GM15510 (cell line): Measurements from ENCODE around the gene TNFAIP3.

Source experiments
- POLR2A ChIP-seq: IDR thresholded peaks from 3 replicates; pipeline ENCODE4 v1.6.1; 2011; ENCODE audit warnings: borderline replicate concordance; ENCODE audit not compliant: insufficient read length; ENCODE audit errors: extremely low read depth

The TNFAIP3 gene

DNA sequence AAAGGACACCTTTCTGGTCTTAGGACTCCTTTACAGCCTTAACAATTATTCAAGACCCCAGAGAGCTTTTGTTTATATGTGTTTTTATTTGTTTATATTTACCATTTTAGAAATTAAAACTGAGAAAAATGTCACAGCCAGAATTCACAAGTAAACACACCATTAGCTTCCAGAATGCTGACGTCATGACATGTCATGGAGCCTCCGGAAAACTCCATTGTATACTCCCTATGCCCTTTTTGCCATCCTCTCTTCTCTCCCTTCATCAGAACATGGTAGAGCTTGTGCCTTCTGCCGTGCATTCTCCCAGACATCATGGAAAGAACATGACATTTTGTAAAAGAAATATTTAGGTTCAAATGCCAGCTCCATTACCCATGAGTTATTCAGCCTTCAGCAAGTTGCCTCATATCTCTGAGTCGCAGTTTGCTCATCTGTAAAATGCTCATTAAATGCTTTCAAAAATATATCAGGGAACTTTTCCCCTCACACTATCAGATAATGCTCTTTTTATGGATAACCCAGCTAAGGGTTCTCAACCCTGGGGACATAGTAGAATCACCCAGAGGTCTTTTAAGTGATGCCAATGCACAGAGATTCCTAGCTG is 27.8 kb downstream of the TNFAIP3 start:
- TF ChIP-seq POLR2A: no peak

DNA sequence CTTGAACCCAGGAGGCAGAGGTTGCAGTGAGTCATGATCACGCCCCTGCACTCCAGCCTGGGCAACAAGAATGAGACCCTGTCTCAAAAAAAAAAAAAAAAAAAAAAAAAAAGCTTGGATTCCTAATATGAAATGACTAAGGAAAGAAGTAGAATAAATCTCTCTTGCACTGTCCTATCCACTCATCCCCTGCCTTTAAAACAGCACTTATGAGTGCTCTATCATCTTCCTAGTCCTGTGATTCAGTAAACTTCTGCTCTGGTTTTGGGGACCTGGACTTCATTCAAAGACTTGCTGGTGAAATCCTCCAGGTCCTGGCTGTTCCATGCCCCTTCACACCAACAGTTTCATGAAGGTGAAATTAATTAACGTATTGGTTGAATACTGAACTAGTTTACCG is 29.6 kb downstream of the TNFAIP3 start:
- no peak for TF ChIP-seq POLR2A

DNA sequence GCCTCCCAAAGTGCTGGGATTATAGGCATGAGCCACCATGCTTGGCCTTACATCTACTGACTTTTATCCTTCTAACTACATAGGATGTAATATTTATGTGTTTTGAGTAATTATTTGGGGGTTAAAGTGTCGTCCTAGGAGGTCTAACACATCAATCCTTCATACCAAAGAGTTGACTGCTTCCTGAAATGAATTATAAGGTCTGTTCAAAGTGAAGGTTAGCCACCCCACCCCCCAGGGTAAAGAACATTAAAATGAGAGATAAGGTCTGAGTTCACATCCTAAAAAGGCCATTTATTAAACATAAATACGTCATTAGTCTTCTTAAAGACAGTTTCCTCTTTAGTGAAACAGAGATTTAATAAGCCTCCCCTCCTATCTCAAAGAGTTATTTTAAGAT is 33.8 kb downstream of the TNFAIP3 start:
- no peak for TF ChIP-seq POLR2A

DNA sequence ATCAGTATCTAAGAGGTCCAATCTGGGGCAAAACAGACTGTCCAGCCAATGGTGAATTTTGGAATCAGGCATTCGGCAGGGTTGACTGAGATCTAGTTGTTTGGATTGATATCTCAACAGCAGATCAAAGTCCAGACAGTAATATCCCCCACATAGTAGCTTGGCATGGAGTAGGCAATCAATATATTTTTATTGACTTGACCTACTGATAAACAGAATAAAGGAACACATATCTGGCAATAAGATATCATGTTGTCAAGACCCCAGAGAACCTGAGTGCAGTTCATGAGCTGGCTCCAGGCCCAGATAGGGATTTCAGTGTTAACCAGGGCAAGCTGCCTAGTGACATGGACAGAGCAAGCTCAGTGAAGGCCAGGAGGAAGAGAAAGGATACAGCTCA is 34.4 kb downstream of the TNFAIP3 start:
- no peak for TF ChIP-seq POLR2A

DNA sequence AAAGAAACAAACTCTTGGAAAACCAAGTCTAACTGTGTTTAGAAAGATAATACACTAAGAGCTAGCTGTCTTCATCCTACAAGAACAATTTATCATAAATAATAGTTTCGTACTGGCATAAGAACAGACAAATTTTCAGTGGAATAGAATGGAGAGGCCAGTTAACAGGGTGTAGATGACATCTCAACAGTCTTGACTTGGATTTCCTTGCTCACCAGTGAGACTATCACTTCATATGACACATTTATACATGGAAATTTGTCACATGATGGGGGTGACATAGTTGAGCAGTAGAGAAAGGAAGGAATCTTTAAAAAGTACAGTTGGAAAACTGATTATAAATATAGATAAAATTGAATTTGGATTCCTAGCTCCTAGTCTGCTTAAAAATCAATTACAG is 35.6 kb downstream of the TNFAIP3 start:
- no peak for TF ChIP-seq POLR2A

DNA sequence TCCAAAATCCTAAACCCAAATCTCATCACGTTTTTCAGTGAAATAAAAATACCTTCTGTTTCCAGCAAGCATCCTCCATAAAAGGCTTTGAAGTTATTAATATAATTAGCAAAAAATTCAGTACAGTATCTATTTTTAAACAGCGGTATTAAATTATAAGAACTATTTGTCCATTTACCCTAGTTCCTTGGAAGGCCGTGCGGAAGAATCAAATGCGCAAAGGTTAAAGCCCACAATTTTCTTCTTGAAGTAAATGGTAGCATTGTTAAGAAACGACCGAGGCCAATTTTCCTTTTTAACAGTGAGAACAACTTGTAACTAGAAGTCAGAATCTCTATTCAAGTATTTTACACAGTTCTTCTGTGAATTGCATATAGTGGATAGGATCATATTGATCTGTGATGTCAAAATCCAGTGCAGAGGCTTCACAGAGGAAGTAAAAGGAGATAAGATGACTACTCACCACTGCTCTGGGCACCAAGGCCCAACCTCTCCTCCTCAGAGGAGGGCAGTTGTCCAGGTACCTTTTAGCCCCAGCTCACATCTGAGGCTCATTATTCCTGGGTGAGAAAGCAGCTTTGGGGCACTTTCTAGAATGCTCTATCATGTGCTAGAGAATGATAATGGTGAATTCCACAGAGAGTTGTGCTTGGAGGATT is 36.3 kb downstream of the TNFAIP3 start:
- no peak for TF ChIP-seq POLR2A

DNA sequence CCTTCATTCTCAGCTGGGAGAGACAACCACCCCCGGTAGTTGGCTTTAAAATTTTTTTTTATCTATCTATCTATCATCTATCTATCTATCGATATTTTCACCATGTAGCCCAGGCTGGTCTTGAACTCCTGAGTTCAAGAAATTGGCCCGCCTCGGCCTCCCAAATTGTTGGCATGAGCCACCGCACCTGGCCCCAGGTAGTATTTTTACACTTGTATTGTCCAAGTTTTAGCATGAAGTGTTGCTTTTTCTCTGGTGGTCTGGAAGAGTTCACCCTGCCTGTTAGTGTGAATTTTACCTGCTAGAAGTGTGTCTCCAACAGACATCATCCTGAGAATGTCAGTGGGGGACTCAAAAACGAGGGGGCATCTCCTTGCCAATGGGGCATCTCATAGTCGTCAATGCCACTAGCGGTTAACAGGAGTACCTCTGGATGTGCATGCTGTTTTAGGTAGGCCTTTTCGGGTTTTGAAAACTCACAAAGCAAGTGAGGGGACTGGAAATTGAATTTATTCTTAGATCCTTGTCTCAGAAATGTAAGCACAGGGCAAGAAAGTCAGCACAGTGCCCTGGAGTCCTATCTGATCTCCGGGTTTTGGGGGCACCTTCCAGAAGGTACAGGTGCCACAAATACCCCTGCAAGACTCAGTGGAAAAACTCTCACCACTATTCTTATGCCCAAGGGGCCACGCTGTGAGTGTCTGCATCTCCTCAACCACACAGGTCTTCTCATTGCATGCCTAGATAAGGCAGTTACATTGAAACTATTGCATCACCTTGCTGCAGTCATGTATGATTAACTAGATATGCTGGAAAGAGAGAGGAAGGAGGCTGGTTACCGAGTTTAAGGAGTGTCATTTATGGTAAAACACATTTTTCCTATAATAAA is 37.1 kb downstream of the TNFAIP3 start:
- TF ChIP-seq POLR2A: peak; percentile 39

DNA sequence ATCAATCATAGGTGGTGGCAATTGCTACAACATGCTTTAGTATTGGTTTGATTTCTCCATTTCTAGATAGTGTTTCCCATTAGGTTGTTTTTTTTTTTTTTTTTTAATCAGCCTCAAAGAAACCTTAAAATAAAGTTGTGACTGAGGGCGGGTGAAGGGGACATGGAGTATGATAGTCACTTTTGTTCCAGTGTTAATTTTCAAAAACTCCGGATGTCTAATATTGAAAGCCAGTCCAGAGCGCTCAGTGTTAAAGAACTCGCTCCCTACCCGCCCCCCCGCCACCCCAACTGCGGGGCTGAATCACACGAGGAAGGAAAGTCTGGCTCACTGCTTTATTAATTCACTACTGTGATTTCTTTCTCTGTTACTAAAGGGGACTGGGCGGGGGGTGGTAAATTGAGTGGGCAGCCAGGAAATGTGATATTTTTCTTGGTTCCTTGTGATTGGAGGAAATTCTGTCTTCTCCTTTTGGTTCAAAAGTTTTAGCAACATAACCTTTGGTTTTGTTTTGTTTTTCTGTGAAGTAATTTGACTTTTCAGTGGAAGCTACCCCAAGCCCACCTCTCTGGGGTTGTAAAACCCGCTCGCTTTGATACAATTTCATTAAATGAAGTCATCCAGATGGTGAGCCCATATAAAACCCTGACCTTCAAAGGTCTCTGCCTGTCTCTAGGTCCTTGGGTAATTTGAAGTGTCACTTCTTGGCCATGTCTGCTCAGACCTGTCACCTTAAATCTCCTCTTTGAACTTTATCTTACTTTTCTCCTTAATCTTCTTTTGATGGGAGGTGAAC is 38.0 kb downstream of the TNFAIP3 start:
- peak; percentile 14 for TF ChIP-seq POLR2A

DNA sequence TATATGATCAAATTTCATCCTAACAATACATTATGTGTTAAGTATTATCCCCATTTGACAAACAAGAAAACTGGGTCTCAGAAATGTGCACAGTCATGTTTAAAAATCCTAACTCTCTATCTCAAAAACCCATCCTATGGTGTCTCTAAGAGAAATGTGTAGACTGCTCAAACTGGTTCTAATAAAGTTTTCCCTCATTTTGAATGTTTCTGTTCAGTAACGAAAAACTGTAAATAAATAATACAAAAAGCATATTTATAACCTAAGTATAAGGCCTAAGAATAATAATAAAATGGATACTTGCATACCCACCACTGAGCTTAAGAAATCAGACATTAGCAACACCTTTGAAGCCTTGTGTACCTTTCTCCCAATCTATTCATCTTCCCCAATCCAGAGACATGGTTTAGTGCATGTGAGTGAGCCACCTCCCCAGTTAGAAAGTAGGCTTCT is 39.0 kb downstream of the TNFAIP3 start:
- no peak for TF ChIP-seq POLR2A

DNA sequence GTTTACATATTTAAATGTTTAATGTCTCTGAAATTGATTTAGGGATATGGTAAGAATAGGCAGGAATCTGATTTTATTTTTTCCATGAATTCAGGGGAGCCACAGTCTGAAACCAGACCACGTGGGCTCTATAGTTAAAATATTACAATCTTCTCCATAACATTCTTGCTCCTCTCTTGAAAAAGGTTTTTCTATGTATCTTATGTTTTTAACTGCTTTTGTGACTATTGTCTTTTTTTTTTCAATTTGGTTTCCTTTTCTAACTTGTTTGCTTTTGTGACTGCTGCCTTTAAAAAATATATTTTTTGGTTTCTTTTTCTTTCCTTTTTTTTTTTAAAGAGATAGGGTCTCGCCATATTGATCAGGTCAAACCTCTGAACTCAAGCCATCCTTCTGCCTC is 40.1 kb downstream of the TNFAIP3 start:
- no peak for TF ChIP-seq POLR2A

DNA sequence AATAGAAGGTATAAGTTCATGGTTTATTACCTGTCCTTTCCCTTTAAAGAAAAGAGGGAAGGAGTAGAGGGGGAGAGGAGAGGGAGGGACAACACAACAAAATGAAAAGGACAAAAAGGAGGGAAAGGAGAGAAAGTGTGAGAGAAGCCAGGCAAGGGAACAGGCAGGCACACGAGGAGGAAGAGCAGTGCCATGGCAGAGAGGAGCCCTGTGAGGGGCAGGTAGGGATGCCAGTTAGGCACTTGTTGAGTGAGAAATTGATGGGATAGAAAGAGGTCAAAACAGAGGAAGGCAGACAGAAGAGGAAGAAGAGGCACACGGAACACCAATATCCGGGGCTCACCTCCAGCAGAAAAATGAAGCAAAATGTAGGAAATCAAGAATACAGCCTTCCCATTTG is 42.5 kb downstream of the TNFAIP3 start:
- no peak for TF ChIP-seq POLR2A

DNA sequence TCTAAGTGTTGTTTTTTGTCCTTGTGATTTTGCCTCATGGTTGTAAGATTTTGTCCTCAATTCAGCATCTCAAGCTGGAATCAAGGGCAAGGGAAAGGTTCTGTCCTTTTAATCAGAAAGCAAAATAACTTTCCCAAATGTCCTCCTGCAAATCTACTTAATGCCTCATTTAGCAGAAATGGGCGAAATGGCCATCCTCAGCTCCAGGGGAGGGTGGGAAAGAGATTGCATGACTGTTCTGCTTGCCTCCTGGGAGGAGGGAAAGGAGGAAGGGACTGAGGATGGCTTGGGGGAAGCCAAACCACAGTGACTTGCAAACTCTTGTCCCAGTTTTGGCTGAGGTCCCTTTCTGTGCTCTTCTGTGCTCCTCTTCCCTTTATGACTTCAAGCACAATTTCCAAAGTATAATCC is 43.4 kb downstream of the TNFAIP3 start:
- no peak for TF ChIP-seq POLR2A

DNA sequence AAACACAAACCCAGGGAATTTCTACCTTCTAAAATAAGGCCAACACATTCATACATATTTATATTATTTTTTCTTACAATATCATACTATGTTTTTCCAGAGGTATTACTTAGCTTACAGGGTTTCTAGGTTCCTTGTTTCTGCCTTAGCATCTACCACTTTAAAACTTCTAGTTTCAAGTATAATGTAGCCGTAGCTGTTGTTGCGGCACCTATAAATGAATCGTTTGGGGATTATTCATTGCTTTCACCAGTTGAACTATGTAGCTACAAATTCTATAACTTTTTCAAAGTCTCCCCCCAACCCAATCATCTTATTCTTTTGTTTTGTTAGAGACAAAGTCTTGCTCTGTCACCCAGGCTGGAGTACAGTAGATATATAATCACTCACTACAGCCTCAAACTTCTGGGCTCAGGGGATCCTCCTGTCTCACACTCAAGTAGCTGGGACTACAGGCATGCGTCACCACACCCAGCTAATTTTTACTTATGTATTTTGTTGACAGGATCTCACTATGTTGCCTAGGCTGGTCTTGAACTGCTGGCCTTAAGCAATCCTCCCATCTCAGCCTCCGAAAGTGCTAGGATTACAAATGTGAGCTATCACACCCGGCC is 43.9 kb downstream of the TNFAIP3 start:
- TF ChIP-seq POLR2A: no peak

DNA sequence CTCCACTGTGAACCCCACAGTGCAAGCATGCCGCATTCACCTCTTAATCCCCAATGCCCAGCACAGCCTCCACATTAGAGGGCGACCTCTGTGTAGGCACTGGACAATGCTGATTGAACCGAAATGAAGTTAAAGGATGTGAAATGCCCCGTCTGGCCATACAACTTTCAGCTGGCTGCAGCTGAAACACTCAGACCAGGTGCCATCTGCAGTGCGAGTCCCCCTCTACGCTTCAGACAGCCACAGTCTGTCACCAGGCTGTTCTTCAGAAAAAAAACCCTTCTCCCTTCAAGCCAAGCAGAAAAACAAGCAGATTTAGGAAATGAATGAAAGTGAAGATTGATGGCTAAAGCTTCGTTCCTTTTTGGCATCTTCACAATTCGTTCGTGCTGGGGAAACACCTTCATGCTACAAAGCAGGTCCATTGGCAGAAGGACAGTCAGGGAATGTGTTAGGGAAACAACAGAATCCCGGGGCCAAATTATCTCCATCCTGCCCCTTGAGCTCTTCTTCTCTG is 44.7 kb downstream of the TNFAIP3 start:
- peak; percentile 35 for TF ChIP-seq POLR2A

DNA sequence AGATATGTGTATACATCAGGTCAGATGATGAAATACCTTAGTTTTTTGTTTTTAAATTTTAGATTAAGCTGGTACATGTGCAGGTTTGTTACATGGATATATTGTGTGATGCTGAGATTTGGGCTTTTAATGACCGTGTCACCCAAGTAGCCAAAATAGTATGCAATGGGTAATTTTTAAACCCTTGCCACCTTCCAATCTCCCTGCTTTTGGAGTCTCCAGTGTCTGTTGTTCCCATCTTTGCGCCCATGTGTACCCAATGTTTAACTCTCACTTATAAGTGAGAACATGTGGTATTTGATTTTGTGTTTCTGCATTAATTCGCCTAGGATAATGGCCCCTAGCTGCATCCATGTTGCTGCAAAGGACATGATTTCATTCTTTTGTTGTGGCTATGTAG is 45.8 kb downstream of the TNFAIP3 start:
- no peak for TF ChIP-seq POLR2A

DNA sequence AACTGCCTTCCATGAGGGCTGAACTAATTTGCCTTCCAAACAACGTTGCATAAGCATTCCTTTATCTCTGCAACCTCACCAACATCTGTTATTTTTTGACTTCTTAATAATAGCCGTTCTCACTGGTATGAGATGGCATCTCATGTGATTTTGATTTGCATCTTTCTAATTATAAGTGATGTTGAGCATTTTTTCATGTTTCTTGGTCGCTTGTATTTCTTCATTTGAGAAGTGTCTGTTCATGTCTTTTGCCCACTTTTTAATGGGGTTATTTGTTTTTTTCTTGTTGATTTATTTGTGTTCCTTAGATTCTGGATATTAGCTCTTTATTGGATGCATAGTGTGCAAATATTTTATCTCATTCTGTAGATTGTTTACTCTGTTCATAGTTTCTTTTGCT is 46.4 kb downstream of the TNFAIP3 start:
- TF ChIP-seq POLR2A: no peak
